H9 (cell line): ENCODE results near the gene TYW5. TPM values are rescaled to one million over a fixed set of nuclear protein-coding genes. Genes with fewer than 3 reads are reported as not detected.

Source experiments
- DNase-seq: peaks from one replicate; pipeline ENCODE4 v3.0.0-alpha.2; 2017
- H2AFZ ChIP-seq: one replicate; pipeline ENCODE4 v1.6.1; 2013; ENCODE audit warnings: mild to moderate bottlenecking, low read length, control low read depth, moderate library complexity
- H2AK5ac ChIP-seq: 2 replicates; pipeline ENCODE4 v1.6.1; 2013; ENCODE audit warnings: low read length, control low read depth, mixed read lengths; ENCODE audit not compliant: insufficient read length
- H2BK120ac ChIP-seq: one replicate; pipeline ENCODE4 v1.6.1; 2013; ENCODE audit warnings: low read depth, mild to moderate bottlenecking, low read length, control low read depth, inconsistent platforms; ENCODE audit not compliant: poor library complexity, severe bottlenecking
- H2BK12ac ChIP-seq: 2 replicates; pipeline ENCODE4 v1.6.1; 2013; ENCODE audit warnings: low read length, control low read depth, mixed read lengths, low read depth; ENCODE audit not compliant: insufficient read length
- H2BK15ac ChIP-seq: 2 replicates; pipeline ENCODE4 v1.6.1; 2013; ENCODE audit warnings: low read depth, low read length, control low read depth
- H2BK20ac ChIP-seq: one replicate; pipeline ENCODE4 v1.6.1; 2013; ENCODE audit warnings: low read depth, mild to moderate bottlenecking, low read length, control low read depth, inconsistent platforms; ENCODE audit not compliant: poor library complexity, severe bottlenecking
- H2BK5ac ChIP-seq: 2 replicates; pipeline ENCODE4 v1.6.1; 2013; ENCODE audit warnings: low read length, control low read depth, mixed read lengths; ENCODE audit not compliant: insufficient read length
- H3K14ac ChIP-seq: 2 replicates; pipeline ENCODE4 v1.6.1; 2013; ENCODE audit warnings: low read length, control low read depth; ENCODE audit not compliant: insufficient read depth
- H3K18ac ChIP-seq: 2 replicates; pipeline ENCODE4 v1.6.1; 2013; ENCODE audit warnings: low read depth, mild to moderate bottlenecking, mixed read lengths, low read length, control low read depth; ENCODE audit not compliant: insufficient read length
- H3K23ac ChIP-seq: 2 replicates; pipeline ENCODE4 v1.6.1; 2013; ENCODE audit warnings: low read length, control low read depth, mixed read lengths, low read depth; ENCODE audit not compliant: insufficient read length
- H3K23me2 ChIP-seq: 2 replicates; pipeline ENCODE4 v1.6.1; 2013; ENCODE audit warnings: low read depth, mild to moderate bottlenecking, mixed read lengths, low read length, control low read depth; ENCODE audit not compliant: insufficient read length, poor library complexity, severe bottlenecking
- H3K27ac ChIP-seq: 2 replicates; pipeline ENCODE4 v1.5.1; 2013; ENCODE audit warnings: low read length, control low read depth, mixed read lengths, low read depth; ENCODE audit not compliant: insufficient read length
- H3K27me3 ChIP-seq: 2 replicates; pipeline ENCODE4 v1.6.1; 2013; ENCODE audit warnings: low read length, control low read depth, inconsistent platforms; ENCODE audit not compliant: insufficient read depth
- H3K4ac ChIP-seq: 2 replicates; pipeline ENCODE4 v1.6.1; 2013; ENCODE audit warnings: low read depth, mild to moderate bottlenecking, control low read depth, inconsistent platforms, low read length, moderate library complexity
- H3K4me1 ChIP-seq: 2 replicates; pipeline ENCODE4 v1.6.1; 2013; ENCODE audit warnings: low read length, control low read depth, inconsistent platforms; ENCODE audit not compliant: insufficient read depth
- H3K4me2 ChIP-seq: 2 replicates; pipeline ENCODE4 v1.6.1; 2013; ENCODE audit warnings: low read length, control low read depth, mixed read lengths; ENCODE audit not compliant: insufficient read length, insufficient read depth
- H3K56ac ChIP-seq: 2 replicates; pipeline ENCODE4 v1.6.1; 2013; ENCODE audit warnings: low read depth, mild to moderate bottlenecking, mixed read lengths, low read length, control low read depth; ENCODE audit not compliant: insufficient read length
- H3K79me1 ChIP-seq: 2 replicates; pipeline ENCODE4 v1.6.1; 2013; ENCODE audit warnings: low read depth, mild to moderate bottlenecking, moderate library complexity, low read length, control low read depth, inconsistent platforms; ENCODE audit not compliant: insufficient read depth, poor library complexity, severe bottlenecking
- H3K79me2 ChIP-seq: 2 replicates; pipeline ENCODE4 v1.6.1; 2013; ENCODE audit warnings: low read length, control low read depth, inconsistent platforms; ENCODE audit not compliant: insufficient read depth
- H3K9ac ChIP-seq: 2 replicates; pipeline ENCODE4 v1.6.1; 2013; ENCODE audit warnings: low read length, control low read depth, mixed read lengths; ENCODE audit not compliant: insufficient read length; ENCODE audit errors: extremely low read depth
- H3K9me3 ChIP-seq: one replicate; pipeline ENCODE4 v1.6.1; 2013; ENCODE audit warnings: low read depth, low read length, inconsistent platforms; ENCODE audit not compliant: control insufficient read depth
- H3T11ph ChIP-seq: one replicate; pipeline ENCODE4 v1.6.1; 2013; ENCODE audit warnings: mild to moderate bottlenecking, low read length, control low read depth, inconsistent platforms
- H4K20me1 ChIP-seq: one replicate; pipeline ENCODE4 v1.6.1; 2013; ENCODE audit not compliant: control insufficient read depth, insufficient read length, insufficient read depth
- H4K5ac ChIP-seq: 2 replicates; pipeline ENCODE4 v1.6.1; 2013; ENCODE audit warnings: low read depth, mild to moderate bottlenecking, mixed read lengths, low read length, control low read depth; ENCODE audit not compliant: insufficient read length
- H4K8ac ChIP-seq: replicated peaks from 2 replicates; pipeline ENCODE4 v1.6.1; 2013; ENCODE audit warnings: low read length, control low read depth, mixed read lengths, low read depth; ENCODE audit not compliant: insufficient read length
- H4K91ac ChIP-seq: 2 replicates; pipeline ENCODE4 v1.6.1; 2013; ENCODE audit warnings: low read depth, mild to moderate bottlenecking, moderate library complexity, mixed read lengths, low read length, control low read depth; ENCODE audit not compliant: insufficient read length
- H3K27ac Mint-ChIP-seq, 3 experiments: 2 replicates in 2 of 3; 3 replicates in 1 of 3; pipeline ENCODE4 v1.8.0; 2020 to 2021; ENCODE audit warnings: mixed read lengths in 3 of 3, mild to moderate bottlenecking in 1 of 3, moderate library complexity in 1 of 3
- H3K27me3 Mint-ChIP-seq: 2 replicates; pipeline ENCODE4 v1.8.0; 2021; ENCODE audit warnings: low read depth, mild to moderate bottlenecking, moderate library complexity, mixed read lengths
- H3K36me3 Mint-ChIP-seq, 3 experiments: 2 replicates in 2 of 3; 3 replicates in 1 of 3; pipeline ENCODE4 v1.8.0; 2020 to 2021; ENCODE audit warnings: low read depth in 3 of 3, mixed read lengths in 3 of 3; ENCODE audit not compliant: insufficient read depth in 1 of 3
- H3K4me1 Mint-ChIP-seq, 2 experiments: 2 replicates each; pipeline ENCODE4 v1.8.0; 2020; ENCODE audit warnings: mixed read lengths in 2 of 2
- H3K4me3 Mint-ChIP-seq, 2 experiments: 2 replicates in 1 of 2; 3 replicates in 1 of 2; pipeline ENCODE4 v1.8.0; 2020 to 2021; ENCODE audit warnings: mild to moderate bottlenecking in 2 of 2, mixed read lengths in 2 of 2, moderate library complexity in 1 of 2
- H3K9me3 Mint-ChIP-seq, 2 experiments: 2 replicates in 1 of 2; 3 replicates in 1 of 2; pipeline ENCODE4 v1.8.0; 2020; ENCODE audit warnings: mild to moderate bottlenecking in 2 of 2, mixed read lengths in 2 of 2, moderate library complexity in 1 of 2
- WGBS: extraction: QIAGEN DNeasy Blood & Tissue Kit; methylation state at CpG from one replicate; pipeline ENCODE4 v1.1.7; 2013; ENCODE audit warnings: missing lambda C conversion rate, low lambda C conversion rate, mixed read lengths; ENCODE audit not compliant: insufficient read length; ENCODE audit errors: extremely low coverage; 5-methylcytosine and 5-hydroxymethylcytosine counted together
- total RNA-seq: library from RNA; stranded (reverse); gene quantifications from 2 replicates; pipeline ENCODE4 v1.2.1, GENCODE V29; 2021
- TF ChIP-seq, protein P1 (sequence below): fragments of 200-600 bp; sonication (generic); conservative IDR thresholded peaks from 3 replicates; pipeline ENCODE4 v1.8.0; 2021; ENCODE audit warnings: antibody characterized with exemption, mild to moderate bottlenecking

The TYW5 gene
- total RNA-seq, 1 experiment from 2014 or later, result 17.7 TPM

GRCh38 chr2:199903111-199903510, 52.2 kb downstream of the TYW5 start:
- no peak overlapping the region for H2BK15ac ChIP-seq
- H2AK5ac ChIP-seq, result no peak overlapping the region
- no peak overlapping the region for H3K23ac ChIP-seq
- H3K79me1 ChIP-seq, result no peaks in the 10 kb centered on the region
- H3K4me1 Mint-ChIP-seq, result peaks cover 0 to 4% of the 10 kb centered on the region in 2 experiments; a peak in 1 of 4 replicates
- no peak overlapping the region for H3K4me3 Mint-ChIP-seq
- no peak overlapping the region for H2BK5ac ChIP-seq
- H3K56ac ChIP-seq, result no peak overlapping the region
- no peaks in the 10 kb centered on the region for H3K27me3 Mint-ChIP-seq
- H3K27ac Mint-ChIP-seq, result no peak overlapping the region
- no peaks in the 10 kb centered on the region for H4K20me1 ChIP-seq
- H4K91ac ChIP-seq, result no peak overlapping the region
- no peak overlapping the region for H3K9ac ChIP-seq
- H2BK120ac ChIP-seq, result no peak overlapping the region
- no peak overlapping the region for H3T11ph ChIP-seq
- no peaks in the 10 kb centered on the region for H3K4me1 ChIP-seq
- H3K36me3 Mint-ChIP-seq, result no peaks in the 10 kb centered on the region
- H3K18ac ChIP-seq, result no peak overlapping the region
- H4K8ac ChIP-seq, result no peak overlapping the region
- no peak overlapping the region for H3K14ac ChIP-seq
- no CpG with 5 or more reads among the region's 1 CpG for WGBS
- no peak overlapping the region for H3K27ac ChIP-seq
- TF ChIP-seq, protein P1, sequence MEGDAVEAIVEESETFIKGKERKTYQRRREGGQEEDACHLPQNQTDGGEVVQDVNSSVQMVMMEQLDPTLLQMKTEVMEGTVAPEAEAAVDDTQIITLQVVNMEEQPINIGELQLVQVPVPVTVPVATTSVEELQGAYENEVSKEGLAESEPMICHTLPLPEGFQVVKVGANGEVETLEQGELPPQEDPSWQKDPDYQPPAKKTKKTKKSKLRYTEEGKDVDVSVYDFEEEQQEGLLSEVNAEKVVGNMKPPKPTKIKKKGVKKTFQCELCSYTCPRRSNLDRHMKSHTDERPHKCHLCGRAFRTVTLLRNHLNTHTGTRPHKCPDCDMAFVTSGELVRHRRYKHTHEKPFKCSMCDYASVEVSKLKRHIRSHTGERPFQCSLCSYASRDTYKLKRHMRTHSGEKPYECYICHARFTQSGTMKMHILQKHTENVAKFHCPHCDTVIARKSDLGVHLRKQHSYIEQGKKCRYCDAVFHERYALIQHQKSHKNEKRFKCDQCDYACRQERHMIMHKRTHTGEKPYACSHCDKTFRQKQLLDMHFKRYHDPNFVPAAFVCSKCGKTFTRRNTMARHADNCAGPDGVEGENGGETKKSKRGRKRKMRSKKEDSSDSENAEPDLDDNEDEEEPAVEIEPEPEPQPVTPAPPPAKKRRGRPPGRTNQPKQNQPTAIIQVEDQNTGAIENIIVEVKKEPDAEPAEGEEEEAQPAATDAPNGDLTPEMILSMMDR, result no peak
- no peak overlapping the region for H2AFZ ChIP-seq
- DNase-seq, result no peak
- no peak overlapping the region for H3K4me2 ChIP-seq
- H3K9me3 Mint-ChIP-seq, result no peaks in the 10 kb centered on the region
- H3K4ac ChIP-seq, result no peak overlapping the region
- no peaks in the 10 kb centered on the region for H3K79me2 ChIP-seq
- H2BK20ac ChIP-seq, result no peak overlapping the region
- H3K9me3 ChIP-seq, result no peaks in the 10 kb centered on the region
- no peak overlapping the region for H2BK12ac ChIP-seq
- no peaks in the 10 kb centered on the region for H3K27me3 ChIP-seq
- no peaks in the 10 kb centered on the region for H3K23me2 ChIP-seq
- H4K5ac ChIP-seq, result no peak overlapping the region
